H1 (cell line): Measurements from ENCODE around the gene PSG5.
"Not testable (repeated sequence)": the region's sequence is repeated elsewhere in the genome, so short reads cannot be mapped to it uniquely, and the experiment has no call there.

Source experiments
- BCL11A ChIP-seq, 2 experiments: IDR thresholded peaks; one replicate each; pipeline ENCODE4 v1.6.1; 2011; ENCODE audit warnings: low read depth in 2 of 2, low read length in 2 of 2, mild to moderate bottlenecking in 2 of 2
- CTCF ChIP-seq, 3 experiments: IDR thresholded peaks; 1 replicate in 2 of 3; 2 replicates in 1 of 3; pipeline versions ENCODE4 v1.5.1 to v1.6.1; 2011; ENCODE audit warnings: low read length in 3 of 3, mild to moderate bottlenecking in 3 of 3, inconsistent platforms in 2 of 3, low read depth in 1 of 3, moderate library complexity in 1 of 3; ENCODE audit not compliant: insufficient read depth in 1 of 3; ENCODE audit errors: control extremely low read depth in 1 of 3
- GTF2F1 ChIP-seq: IDR thresholded peaks from 2 replicates; pipeline ENCODE4 v1.6.1; 2012; ENCODE audit warnings: low read depth, low read length, improper control_type of control experiment, borderline replicate concordance
- KDM1A ChIP-seq: fragments of 200-600, 300-600 bp; sonication (generic); IDR thresholded peaks from 2 replicates; pipeline ENCODE4 v1.7.1; 2016; ENCODE audit warnings: mild to moderate bottlenecking, low read length, borderline replicate concordance
- RFX5 ChIP-seq: IDR thresholded peaks from 2 replicates; pipeline ENCODE4 v1.6.1; 2011; ENCODE audit warnings: low read depth, low read length, improper control_type of control experiment, borderline replicate concordance
- RXRA ChIP-seq: IDR thresholded peaks from 2 replicates; pipeline ENCODE4 v1.6.1; 2011; ENCODE audit warnings: low read depth, mild to moderate bottlenecking, low read length, moderate library complexity; ENCODE audit not compliant: insufficient read depth
- TCF12 ChIP-seq: IDR thresholded peaks from 2 replicates; pipeline ENCODE4 v1.6.1; 2011; ENCODE audit warnings: low read depth, mild to moderate bottlenecking, low read length
- USF2 ChIP-seq: IDR thresholded peaks from 2 replicates; pipeline ENCODE4 v1.6.1; 2011; ENCODE audit warnings: low read length, improper control_type of control experiment

- not testable (repeated sequence) for TF ChIP-seq GTF2F1; CTCF (IDR thresholded peaks at IDR 0.05; ENCODE audit: control extremely low read depth in 1 of 3, insufficient read depth in 1 of 3, low read depth in 1 of 3, low read length in 3 of 3); TCF12; BCL11A (IDR thresholded peaks at IDR 0.05; ENCODE audit: low read depth in 2 of 2, low read length in 2 of 2); KDM1A; USF2; RFX5; RXRA
Measured at GRCh38 chr19:43203611-43204010, 17.3 kb upstream of the PSG5 start.
